T-cell (primary cell): ENCODE measurements around the gene AGAP3. TPM values are rescaled to one million over a fixed set of nuclear protein-coding genes. Genes with fewer than 3 reads are reported as not detected.

ENCODE experiments used
- ATAC-seq, 4 experiments: fragments of 200-7000 bp in 3 of 4; fragments of 150-1000 bp in 1 of 4; cut with Tn5 transposase; replicated peaks in 1 of 4; 1 replicate in 3 of 4; 2 replicates in 1 of 4; pipeline ENCODE4 v1.10.0; 2021; ENCODE audit warnings: moderate library complexity in 3 of 4, mild to moderate bottlenecking in 2 of 4, moderate number of reproducible peaks in 1 of 4
- CTCF ChIA-PET, 2 donors: fragments of 300-600 bp; sonication (Branson Sonifier 250); formaldehyde crosslinking; loops; one replicate each; lab custom pipeline; 2022; ENCODE audit warnings: antibody characterized with exemption in 2 of 2; lab: Charles Lee
- POLR2A ChIA-PET, 2 donors: fragments of 300-600 bp; sonication (Branson Sonifier 250); formaldehyde crosslinking; loops; one replicate each; lab custom pipeline; 2022; ENCODE audit warnings: antibody characterized with exemption in 2 of 2; lab: Charles Lee
- DNase-seq, 35 experiments: peaks; one replicate each; pipeline versions ENCODE4 v3.0.0 to v3.0.0-alpha.2; 2013 to 2023
- H3K27ac ChIP-seq: one replicate; pipeline ENCODE4 v1.5.1; 2013; ENCODE audit warnings: low read length
- H3K27me3 ChIP-seq, 2 experiments: replicated peaks in 1 of 2; 1 replicate in 1 of 2; 2 replicates in 1 of 2; pipeline versions ENCODE4 v1.6.1 to v1.7.0; 2013; ENCODE audit warnings: low read length in 1 of 2, mixed read lengths in 1 of 2; ENCODE audit not compliant: control insufficient read depth in 2 of 2, insufficient read depth in 2 of 2; ENCODE audit errors: extremely low read depth in 1 of 2
- H3K36me3 ChIP-seq, 2 donors: 1 replicate in 1 of 2; 2 replicates in 1 of 2; pipeline versions ENCODE4 v1.6.1 to v1.7.0; 2013; ENCODE audit warnings: low read length in 1 of 2; ENCODE audit not compliant: control insufficient read depth in 2 of 2, insufficient read depth in 1 of 2; ENCODE audit errors: extremely low read depth in 1 of 2
- H3K4me1 ChIP-seq, 2 experiments: 1 replicate in 1 of 2; 2 replicates in 1 of 2; pipeline versions ENCODE4 v1.6.1 to v1.7.0; 2013; ENCODE audit warnings: low read length in 2 of 2, mixed read lengths in 1 of 2; ENCODE audit not compliant: insufficient read depth in 2 of 2, control insufficient read depth in 1 of 2; ENCODE audit errors: extremely low read depth in 1 of 2
- H3K4me3 ChIP-seq, 2 donors: 1 replicate in 1 of 2; 2 replicates in 1 of 2; pipeline versions ENCODE4 v1.5.1 to v1.7.0; 2013; ENCODE audit warnings: mild to moderate bottlenecking in 2 of 2, low read length in 1 of 2, moderate library complexity in 1 of 2; ENCODE audit not compliant: control insufficient read depth in 1 of 2; ENCODE audit errors: extremely low read depth in 1 of 2
- H3K9me3 ChIP-seq: 2 replicates; pipeline ENCODE4 v1.7.0; 2013
- H3K27ac Mint-ChIP-seq, 2 donors: one replicate each; pipeline ENCODE4 v1.8.0; 2020 to 2021; ENCODE audit warnings: mild to moderate bottlenecking in 2 of 2, mixed read lengths in 2 of 2
- H3K27me3 Mint-ChIP-seq, 2 donors: one replicate each; pipeline ENCODE4 v1.8.0; 2021 to 2022; ENCODE audit warnings: mixed read lengths in 2 of 2
- H3K36me3 Mint-ChIP-seq: one replicate; pipeline ENCODE4 v1.8.0; 2021; ENCODE audit warnings: mixed read lengths
- H3K4me1 Mint-ChIP-seq, 3 donors: one replicate each; pipeline ENCODE4 v1.8.0; 2020 to 2022; ENCODE audit warnings: mixed read lengths in 3 of 3, mild to moderate bottlenecking in 1 of 3
- H3K4me3 Mint-ChIP-seq, 3 donors: one replicate each; pipeline ENCODE4 v1.8.0; 2020 to 2022; ENCODE audit warnings: mild to moderate bottlenecking in 3 of 3, mixed read lengths in 3 of 3, moderate library complexity in 3 of 3
- H3K9me3 Mint-ChIP-seq, 3 donors: one replicate each; pipeline ENCODE4 v1.8.0; 2020 to 2022; ENCODE audit warnings: mixed read lengths in 3 of 3
- WGBS: methylation state at CpG from one replicate; pipeline ENCODE4 v1.1.5; 2013; ENCODE audit warnings: missing lambda C conversion rate; ENCODE audit not compliant: insufficient coverage; 5-methylcytosine and 5-hydroxymethylcytosine counted together
- total RNA-seq, 35 experiments: library from RNA in 6 of 35; stranded (reverse) in 6 of 35; fragments of 120-200 nt in 1 of 35; gene quantifications; one replicate each; pipeline versions ENCODE4 v1.2.1 to v1.2.4 and lab custom pipeline; 2013 to 2026

Gene AGAP3
- total RNA-seq, 5 donors from 2014 or later (not counting 1 experiment from before 2014, with no cell fraction given) = 28.2 to 67.3 (median 50.9) TPM

DNA sequence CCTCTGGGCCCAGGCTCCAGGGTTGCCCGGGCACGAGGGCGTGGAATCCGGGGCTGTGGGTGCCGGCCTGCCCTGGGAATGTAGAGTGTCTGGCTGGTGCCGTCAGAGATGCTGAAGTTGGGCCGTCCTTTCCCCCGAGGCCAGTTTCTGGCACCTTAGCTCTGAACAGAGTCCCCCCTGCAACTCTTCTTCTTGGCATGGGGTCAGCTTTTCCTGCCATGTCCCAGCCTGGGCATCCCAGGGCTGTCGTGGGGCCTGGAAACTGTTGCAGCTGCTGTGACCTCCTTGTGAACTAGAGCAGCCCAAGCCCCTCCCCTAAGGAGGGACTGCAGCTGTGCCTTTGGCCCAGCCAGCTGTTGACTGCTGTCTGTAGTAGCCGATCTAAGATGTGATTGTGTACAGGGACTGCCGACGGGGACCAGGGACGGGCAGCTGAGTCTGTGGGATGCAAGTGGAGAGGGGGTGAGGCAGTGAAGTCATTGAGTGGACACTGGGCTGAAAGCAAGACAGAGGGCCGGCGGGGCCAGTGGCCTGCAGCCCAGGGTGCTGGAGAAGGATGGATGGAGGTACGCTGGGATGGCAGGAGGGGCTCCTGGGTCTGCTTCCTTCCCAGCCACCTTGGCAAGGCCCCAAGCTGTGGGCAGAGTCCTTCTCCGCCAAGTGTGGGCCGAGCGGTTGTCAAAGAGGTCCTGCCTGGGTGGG lies 45.5 kb downstream of the AGAP3 start:
- POLR2A ChIA-PET = no interaction called here
- no peak overlapping the region for H3K4me3 Mint-ChIP-seq
- DNase-seq (no peak), ATAC-seq (no peak)
- H3K4me1 Mint-ChIP-seq = no peaks in the 10 kb centered on the region
- Histone ChIP-seq H3K4me3 (no peak overlapping the region), H3K27ac (no peak overlapping the region), H3K9me3 (no peaks in the 10 kb centered on the region), H3K36me3 (peaks cover 0 to 18% of the 10 kb centered on the region in 2 donors), H3K4me1 (no peaks in the 10 kb centered on the region), H3K27me3 (peaks cover 0 to 2% of the 10 kb centered on the region in 2 experiments)
- 89% methylated on average over 11 of the region's 19 CpGs for WGBS
- CTCF ChIA-PET = no interaction called here
- H3K27me3 Mint-ChIP-seq = no peaks in the 10 kb centered on the region
- no peaks in the 10 kb centered on the region for H3K9me3 Mint-ChIP-seq
- peaks cover 40% of the 10 kb centered on the region for H3K36me3 Mint-ChIP-seq
- no peak overlapping the region for H3K27ac Mint-ChIP-seq

DNA sequence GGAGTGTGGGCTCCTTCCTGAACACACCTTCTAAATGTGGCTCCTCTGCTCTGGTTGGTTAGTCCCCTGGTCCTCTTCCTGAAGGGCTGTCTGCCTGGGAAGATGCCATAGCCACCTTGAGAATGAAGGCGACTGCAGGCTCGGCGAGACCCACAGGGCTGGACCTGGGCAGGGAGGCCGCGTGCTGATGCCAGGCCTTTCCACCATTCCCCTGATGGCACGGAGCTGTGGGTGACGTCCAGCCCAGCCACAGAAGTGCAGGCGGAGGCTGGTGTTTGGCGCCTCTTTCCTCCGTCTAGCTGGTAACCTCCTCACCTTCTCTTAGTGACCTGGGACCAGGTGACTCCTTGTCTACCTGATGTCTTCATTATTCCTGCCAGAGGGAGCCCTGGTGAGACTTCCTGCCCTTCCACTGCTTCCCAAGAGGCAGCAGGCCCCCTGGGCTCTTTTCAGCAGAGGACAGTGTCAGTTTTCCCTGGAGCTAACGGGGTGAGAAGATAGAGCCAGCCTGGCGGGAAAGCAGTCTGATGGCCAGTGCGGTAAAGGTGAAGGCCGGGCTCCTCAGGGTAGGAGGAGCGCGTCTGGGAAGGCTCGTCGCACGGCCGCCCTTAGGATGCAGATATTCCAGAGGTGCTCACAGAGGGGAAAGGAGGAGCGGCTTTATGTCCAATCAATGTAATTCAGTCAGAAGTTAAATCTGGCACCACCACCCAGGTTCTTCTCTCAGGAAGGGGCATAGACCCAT lies 46.4 kb downstream of the AGAP3 start:
- H3K36me3 Mint-ChIP-seq = peaks cover 41% of the 10 kb centered on the region
- no peaks in the 10 kb centered on the region for H3K4me1 ChIP-seq
- H3K9me3 Mint-ChIP-seq = no peaks in the 10 kb centered on the region
- H3K27me3 ChIP-seq = peaks cover 0 to 2% of the 10 kb centered on the region in 2 experiments
- ChIA-PET POLR2A (no interaction called here), CTCF (no interaction called here)
- H3K27me3 Mint-ChIP-seq = no peaks in the 10 kb centered on the region
- H3K27ac ChIP-seq = no peak overlapping the region
- H3K36me3 ChIP-seq = peaks cover 0 to 18% of the 10 kb centered on the region in 2 donors
- ATAC-seq (no peak), DNase-seq (no peak)
- H3K4me3 ChIP-seq = no peak overlapping the region
- 95% methylated on average over 17 of the region's 21 CpGs for WGBS
- H3K27ac Mint-ChIP-seq = no peak overlapping the region
- H3K9me3 ChIP-seq = no peaks in the 10 kb centered on the region
- H3K4me3 Mint-ChIP-seq = no peak overlapping the region
- no peaks in the 10 kb centered on the region for H3K4me1 Mint-ChIP-seq

DNA sequence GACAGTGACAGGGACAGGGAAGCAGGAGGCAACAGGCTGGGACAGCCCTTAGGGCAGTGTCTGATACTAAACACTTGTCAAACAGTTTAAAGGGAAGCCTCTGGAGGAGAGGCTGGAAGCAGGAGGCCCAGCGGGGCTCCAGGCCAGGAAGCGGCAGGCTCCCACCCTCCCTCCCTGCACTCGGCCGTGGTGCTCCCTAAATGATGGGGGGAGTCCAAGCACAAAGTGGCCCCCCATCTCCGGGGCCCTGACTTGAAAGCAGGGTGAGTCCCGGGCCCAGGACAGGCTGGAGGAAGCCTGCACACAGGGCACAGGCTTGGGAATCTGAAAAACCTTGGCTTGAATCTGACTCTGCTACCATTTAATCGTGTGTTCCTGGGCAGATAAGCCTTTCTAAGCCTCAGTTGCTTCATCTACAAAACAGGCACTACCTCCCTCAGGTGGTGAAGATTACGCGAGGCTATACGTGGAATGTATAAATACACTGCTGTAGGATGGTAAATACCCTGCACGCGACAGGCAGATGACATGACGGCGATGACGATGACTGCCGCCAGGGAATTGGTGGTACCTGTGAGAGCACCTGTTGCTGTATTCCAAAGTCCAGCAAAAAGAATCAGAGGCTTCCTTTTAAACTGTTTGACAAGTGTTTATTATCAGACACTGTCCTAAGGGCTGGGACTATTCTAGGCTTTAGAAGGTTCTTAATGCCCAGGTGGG lies 47.2 kb downstream of the AGAP3 start:
- no peak for DNase-seq
- POLR2A ChIA-PET = no interaction called here
- Histone ChIP-seq H3K9me3 (no peaks in the 10 kb centered on the region), H3K27ac (no peak overlapping the region), H3K4me1 (no peaks in the 10 kb centered on the region), H3K36me3 (peaks cover 0 to 15% of the 10 kb centered on the region in 2 donors), H3K4me3 (no peak overlapping the region), H3K27me3 (peaks cover 0 to 2% of the 10 kb centered on the region in 2 experiments)
- H3K9me3 Mint-ChIP-seq = no peaks in the 10 kb centered on the region
- H3K4me3 Mint-ChIP-seq = no peak overlapping the region
- no peaks in the 10 kb centered on the region for H3K27me3 Mint-ChIP-seq
- 98% methylated on average over 9 of the region's 16 CpGs for WGBS
- H3K27ac Mint-ChIP-seq = no peak overlapping the region
- ATAC-seq = no peak
- CTCF ChIA-PET = no interaction called here
- H3K4me1 Mint-ChIP-seq = no peaks in the 10 kb centered on the region
- H3K36me3 Mint-ChIP-seq = peaks cover 39% of the 10 kb centered on the region

DNA sequence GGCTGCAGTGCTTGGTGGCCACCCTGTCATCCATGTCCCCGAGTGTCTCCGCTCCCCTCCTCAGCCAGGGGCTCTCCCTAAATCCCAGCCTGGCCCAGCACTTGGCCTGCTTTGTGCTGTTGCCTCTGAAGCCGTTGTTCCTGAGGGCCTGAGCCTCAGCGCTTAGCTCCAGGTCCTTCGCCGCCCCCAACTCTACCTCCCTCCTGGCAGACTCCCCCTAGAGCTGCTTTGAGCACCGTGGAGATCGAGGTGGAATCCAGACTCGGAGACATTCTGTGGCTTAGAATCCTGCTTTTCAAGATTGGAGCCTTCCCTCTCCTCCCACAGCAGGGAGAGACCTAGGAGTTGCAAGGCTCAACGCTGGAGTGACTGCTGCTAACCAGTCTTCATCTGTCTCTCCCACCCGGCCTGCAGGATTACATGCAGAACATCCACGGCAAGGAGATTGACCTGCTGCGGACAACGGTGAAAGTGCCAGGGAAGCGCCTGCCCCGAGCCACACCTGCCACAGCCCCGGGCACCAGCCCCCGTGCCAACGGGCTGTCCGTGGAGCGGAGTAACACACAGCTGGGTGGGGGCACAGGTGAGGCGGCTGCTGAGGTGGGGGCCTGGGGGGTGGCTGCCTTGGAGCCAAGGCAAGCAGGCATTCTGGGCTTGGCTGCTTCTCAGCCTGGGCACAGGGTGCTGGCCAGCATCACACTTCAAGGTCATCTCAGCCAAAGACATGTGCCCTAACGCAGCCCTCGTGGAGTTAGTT lies 47.9 kb downstream of the AGAP3 start:
- Mint-ChIP-seq H3K9me3 (no peaks in the 10 kb centered on the region), H3K4me3 (no peak overlapping the region), H3K27me3 (no peaks in the 10 kb centered on the region), H3K4me1 (no peaks in the 10 kb centered on the region), H3K27ac (no peak overlapping the region), H3K36me3 (peaks cover 41% of the 10 kb centered on the region)
- Histone ChIP-seq H3K27me3 (no peaks in the 10 kb centered on the region), H3K4me3 (no peak overlapping the region), H3K4me1 (no peaks in the 10 kb centered on the region), H3K27ac (no peak overlapping the region), H3K36me3 (peaks cover 0 to 11% of the 10 kb centered on the region in 2 donors), H3K9me3 (no peaks in the 10 kb centered on the region)
- DNase-seq (no peak), ATAC-seq (no peak)
- CTCF ChIA-PET = no interaction called here
- 95% methylated on average over 23 of the region's 24 CpGs for WGBS
- POLR2A ChIA-PET = no interaction called here

DNA sequence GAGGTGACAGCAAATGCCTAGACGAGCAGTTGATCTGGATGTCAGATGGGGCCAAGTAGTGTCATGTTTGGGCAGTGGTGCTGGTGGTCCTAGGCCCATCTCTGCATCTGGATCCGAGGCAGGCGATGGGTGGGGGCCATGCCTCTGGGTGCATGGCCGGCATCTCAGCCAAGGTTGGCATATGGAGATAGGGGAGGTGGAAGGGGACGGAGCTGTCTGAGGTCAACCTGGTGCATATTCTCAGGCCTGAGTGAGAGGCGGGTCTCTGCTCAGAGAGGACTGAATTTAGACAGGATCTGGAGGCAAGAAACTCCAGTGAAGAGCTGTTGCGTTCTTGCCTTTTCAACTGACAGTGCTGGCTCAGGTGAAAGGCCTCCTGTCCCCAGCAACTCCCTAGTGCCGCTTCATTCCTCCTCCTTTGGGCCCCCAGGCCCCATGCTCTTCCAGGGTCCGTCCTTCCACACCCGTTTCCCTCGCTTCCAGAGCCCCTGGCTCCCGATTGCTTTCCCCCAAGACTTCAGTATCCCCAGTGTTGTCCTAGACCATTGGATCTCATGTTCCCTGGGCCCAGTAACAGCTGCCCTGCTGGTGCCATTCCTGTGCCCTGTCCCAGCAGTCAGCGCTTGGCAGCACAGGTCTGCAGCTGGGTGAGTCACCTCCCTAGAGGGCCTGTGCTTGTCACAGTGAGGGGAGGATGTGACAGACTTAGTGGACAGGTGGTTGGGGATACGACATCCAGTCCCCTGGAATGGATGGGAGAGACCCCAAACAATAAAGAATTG lies 48.7 kb downstream of the AGAP3 start:
- WGBS = 97% methylated on average over 13 of the region's 14 CpGs
- no peak overlapping the region for H3K27ac Mint-ChIP-seq
- no peak for ATAC-seq

More for the DNA sequence above, 48.7 kb downstream of the AGAP3 start:
- no peaks in the 10 kb centered on the region for H3K27me3 Mint-ChIP-seq
- no peaks in the 10 kb centered on the region for H3K27me3 ChIP-seq
- no peaks in the 10 kb centered on the region for H3K4me1 Mint-ChIP-seq
- H3K4me3 Mint-ChIP-seq = no peak overlapping the region
- ChIA-PET CTCF (no interaction called here), POLR2A (no interaction called here)
- peaks cover 39% of the 10 kb centered on the region for H3K36me3 Mint-ChIP-seq
- no peak for DNase-seq
- no peaks in the 10 kb centered on the region for H3K4me1 ChIP-seq
- no peak overlapping the region for H3K27ac ChIP-seq
- H3K9me3 Mint-ChIP-seq = no peaks in the 10 kb centered on the region
- H3K9me3 ChIP-seq = no peaks in the 10 kb centered on the region
- H3K36me3 ChIP-seq = peaks cover 0 to 11% of the 10 kb centered on the region in 2 donors
- H3K4me3 ChIP-seq = no peak overlapping the region
